Keratinocyte (primary cell): ENCODE measurements around the gene DHRS4. TPM values are rescaled to one million over a fixed set of nuclear protein-coding genes. Genes with fewer than 3 reads are reported as not detected.

ENCODE experiments used
- DNase-seq: peaks from one replicate; pipeline ENCODE4 v3.0.0-alpha.2; 2011; ENCODE audit warnings: low read depth, missing footprints, low spot score
- FAIRE-seq: peaks from 2 replicates; lab custom pipeline; 2011; peaks lifted over from hg19 to GRCh38; lab: Jason Lieb, UNC
- H2AFZ ChIP-seq: 2 replicates; pipeline ENCODE4 v1.6.0; 2012; ENCODE audit warnings: low read length, control low read depth, inconsistent platforms; ENCODE audit not compliant: control insufficient read depth
- H3K27ac ChIP-seq: 2 replicates; pipeline ENCODE4 v1.5.1; 2011; ENCODE audit warnings: low read length; ENCODE audit not compliant: control insufficient read depth, insufficient read depth
- H3K27me3 ChIP-seq: 3 replicates; pipeline ENCODE4 v1.6.0; 2011; ENCODE audit warnings: low read length; ENCODE audit not compliant: control insufficient read depth, insufficient read depth; ENCODE audit errors: extremely low read depth
- H3K36me3 ChIP-seq, 2 experiments: 2 replicates in 1 of 2; 3 replicates in 1 of 2; pipeline ENCODE4 v1.5.1; 2011; ENCODE audit warnings: low read length in 2 of 2, mild to moderate bottlenecking in 1 of 2; ENCODE audit not compliant: control insufficient read depth in 2 of 2, insufficient read depth in 2 of 2; ENCODE audit errors: extremely low read depth in 1 of 2
- H3K4me1 ChIP-seq: 3 replicates; pipeline ENCODE4 v1.5.1; 2011; ENCODE audit warnings: low read length; ENCODE audit not compliant: control insufficient read depth, insufficient read depth; ENCODE audit errors: extremely low read depth
- H3K4me2 ChIP-seq: 3 replicates; pipeline ENCODE4 v1.6.0; 2011; ENCODE audit warnings: low read depth, low read length; ENCODE audit not compliant: control insufficient read depth, insufficient read depth; ENCODE audit errors: extremely low read depth
- H3K4me3 ChIP-seq, 3 experiments: fragments of 200-600 bp in 1 of 3; sonication (generic) in 1 of 3; 2 replicates in 2 of 3; 3 replicates in 1 of 3; pipeline ENCODE4 v1.5.1; 2011 to 2016; ENCODE audit warnings: low read length in 3 of 3, mild to moderate bottlenecking in 3 of 3, control low read depth in 2 of 3, inconsistent platforms in 1 of 3, low read depth in 1 of 3, mixed read lengths in 1 of 3, mixed run types in 1 of 3, moderate library complexity in 1 of 3; ENCODE audit not compliant: control insufficient read depth in 2 of 3, insufficient read depth in 2 of 3; ENCODE audit errors: extremely low read depth in 1 of 3
- H3K79me2 ChIP-seq: 2 replicates; pipeline ENCODE4 v1.6.0; 2012; ENCODE audit warnings: low read length; ENCODE audit not compliant: control insufficient read depth, insufficient read depth
- H3K9ac ChIP-seq: 3 replicates; pipeline ENCODE4 v1.6.0; 2011; ENCODE audit warnings: low read length; ENCODE audit not compliant: control insufficient read depth, insufficient read depth; ENCODE audit errors: extremely low read depth
- H3K9me1 ChIP-seq: 3 replicates; pipeline ENCODE4 v1.6.0; 2011; ENCODE audit warnings: low read length; ENCODE audit not compliant: control insufficient read depth, insufficient read depth; ENCODE audit errors: extremely low read depth
- H3K9me3 ChIP-seq: 2 replicates; pipeline ENCODE4 v1.5.1; 2012; ENCODE audit warnings: low read depth, low read length; ENCODE audit not compliant: control insufficient read depth
- H4K20me1 ChIP-seq: 3 replicates; pipeline ENCODE4 v1.6.0; 2011; ENCODE audit warnings: low read length; ENCODE audit not compliant: control insufficient read depth, insufficient read depth; ENCODE audit errors: extremely low read depth
- EZH2 ChIP-seq: IDR thresholded peaks from one replicate; pipeline ENCODE4 v1.6.1; 2012; ENCODE audit warnings: inconsistent platforms, mild to moderate bottlenecking, low read length, moderate library complexity
- dilution Hi-C: fragments of 300-500 bp; cut with MboI; formaldehyde crosslinking; loops from one replicate; pipeline ENCODE4 v1.7.0; 2020; ENCODE audit warnings: low sequenced_read_pairs; ENCODE audit not compliant: extremely low pct_ligation_motif_present
- polyA plus RNA-seq, 5 experiments: library from polyadenylated mRNA; depleted of rRNA in 3 of 5; stranded (reverse) in 3 of 5; stranded (forward) in 1 of 5; unstranded in 1 of 5; fragments of >200 nt; gene quantifications; 1 replicate in 1 of 5; 2 replicates in 3 of 5; 3 replicates in 1 of 5; pipeline versions ENCODE4 v1.2.1 to v1.2.3, GENCODE V29; 2011 to 2012; ENCODE audit warnings: missing spikeins in 2 of 5, low read depth in 1 of 5, low replicate concordance in 1 of 5
- TF ChIP-seq, protein P1 (sequence below), 3 experiments: IDR thresholded peaks in 1 of 3; conservative IDR thresholded peaks in 1 of 3; optimal IDR thresholded peaks in 1 of 3; 2 replicates in 2 of 3; 3 replicates in 1 of 3; pipeline versions ENCODE3 to v1.5.1; 2011; ENCODE audit warnings: low read length in 3 of 3, mild to moderate bottlenecking in 3 of 3, moderate library complexity in 2 of 3, control low read depth in 1 of 3, inconsistent platforms in 1 of 3; ENCODE audit not compliant: insufficient read depth in 2 of 3; ENCODE audit errors: extremely low read depth in 1 of 3

Gene DHRS4
- polyA plus RNA-seq, 1 donor (not counting 4 experiments of a cell fraction or from before 2014, with no cell fraction given): 22.8 TPM

DNA sequence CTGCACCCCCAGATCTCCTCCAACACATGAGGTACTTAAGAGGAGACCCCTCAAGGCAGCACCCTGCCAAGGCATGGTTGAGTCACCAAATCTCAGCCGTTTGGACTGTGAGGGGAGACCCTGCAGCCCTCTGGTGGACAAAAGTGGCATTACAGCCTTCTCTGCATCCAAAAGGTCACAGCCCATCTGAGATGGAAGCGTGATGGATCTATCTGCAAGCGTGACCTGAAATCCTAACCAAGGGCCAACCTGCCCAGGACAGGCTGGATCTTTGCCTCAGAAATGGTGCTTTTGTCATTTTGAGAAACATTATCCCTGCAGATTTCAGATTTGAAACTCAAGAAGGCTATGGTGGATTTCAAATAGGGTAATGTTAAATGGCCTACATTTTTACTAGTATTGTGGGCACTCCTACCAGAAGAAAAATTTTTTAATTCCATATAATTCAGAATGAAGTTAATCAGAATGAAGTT is 23.7 kb upstream of the DHRS4 start:
- H3K36me3 ChIP-seq: no peaks in the 10 kb centered on the region
- dilution Hi-C loops: no loop called here
- no peaks in the 10 kb centered on the region for H3K79me2 ChIP-seq
- no peaks in the 10 kb centered on the region for H4K20me1 ChIP-seq
- no peak for TF ChIP-seq EZH2
- TF ChIP-seq, protein P1, sequence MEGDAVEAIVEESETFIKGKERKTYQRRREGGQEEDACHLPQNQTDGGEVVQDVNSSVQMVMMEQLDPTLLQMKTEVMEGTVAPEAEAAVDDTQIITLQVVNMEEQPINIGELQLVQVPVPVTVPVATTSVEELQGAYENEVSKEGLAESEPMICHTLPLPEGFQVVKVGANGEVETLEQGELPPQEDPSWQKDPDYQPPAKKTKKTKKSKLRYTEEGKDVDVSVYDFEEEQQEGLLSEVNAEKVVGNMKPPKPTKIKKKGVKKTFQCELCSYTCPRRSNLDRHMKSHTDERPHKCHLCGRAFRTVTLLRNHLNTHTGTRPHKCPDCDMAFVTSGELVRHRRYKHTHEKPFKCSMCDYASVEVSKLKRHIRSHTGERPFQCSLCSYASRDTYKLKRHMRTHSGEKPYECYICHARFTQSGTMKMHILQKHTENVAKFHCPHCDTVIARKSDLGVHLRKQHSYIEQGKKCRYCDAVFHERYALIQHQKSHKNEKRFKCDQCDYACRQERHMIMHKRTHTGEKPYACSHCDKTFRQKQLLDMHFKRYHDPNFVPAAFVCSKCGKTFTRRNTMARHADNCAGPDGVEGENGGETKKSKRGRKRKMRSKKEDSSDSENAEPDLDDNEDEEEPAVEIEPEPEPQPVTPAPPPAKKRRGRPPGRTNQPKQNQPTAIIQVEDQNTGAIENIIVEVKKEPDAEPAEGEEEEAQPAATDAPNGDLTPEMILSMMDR (optimal IDR thresholded peaks at IDR 0.05 in 1 of 3, IDR thresholded peaks at IDR 0.05 in 1 of 3, conservative IDR thresholded peaks at IDR 0.05 in 1 of 3; ENCODE audit: extremely low read depth in 1 of 3, insufficient read depth in 2 of 3, low read length in 3 of 3): peak; percentile 82 to 99 (median 94)
- DNase-seq: no peak
- H3K4me2 ChIP-seq: no peak overlapping the region
- H3K27ac ChIP-seq: no peak overlapping the region
- no peak overlapping the region for H3K9ac ChIP-seq
- no peaks in the 10 kb centered on the region for H3K9me3 ChIP-seq
- no peak overlapping the region for H2AFZ ChIP-seq
- peak; percentile 82 for FAIRE-seq
- no peak overlapping the region for H3K4me3 ChIP-seq
- peaks cover 4% of the 10 kb centered on the region for H3K27me3 ChIP-seq
- H3K4me1 ChIP-seq: no peaks in the 10 kb centered on the region
- H3K9me1 ChIP-seq: no peaks in the 10 kb centered on the region

DNA sequence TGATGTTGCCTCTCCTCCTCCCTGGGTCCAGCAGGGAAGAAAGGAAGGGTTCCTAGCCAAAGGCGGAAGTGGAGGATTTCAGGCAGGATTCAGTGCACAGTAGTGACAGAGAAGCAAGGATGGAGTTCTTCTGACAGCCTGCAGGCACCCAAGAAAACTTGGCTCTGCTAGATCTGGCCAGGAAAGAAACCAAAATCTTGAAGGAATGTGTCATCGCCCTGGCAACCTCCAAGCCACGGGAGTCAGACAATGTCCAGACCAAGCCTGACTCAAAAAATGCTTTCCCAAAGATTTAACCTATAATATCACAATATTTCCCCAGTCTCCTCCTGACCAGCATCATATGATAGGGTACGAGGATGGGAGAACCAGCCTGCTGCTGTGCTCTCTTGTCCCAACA is 22.8 kb upstream of the DHRS4 start:
- Histone ChIP-seq H3K27ac (no peak overlapping the region), H3K9me1 (no peaks in the 10 kb centered on the region), H3K9ac (no peak overlapping the region), H3K27me3 (peaks cover 4% of the 10 kb centered on the region), H3K4me1 (no peaks in the 10 kb centered on the region), H3K36me3 (no peaks in the 10 kb centered on the region), H4K20me1 (no peaks in the 10 kb centered on the region), H2AFZ (no peak overlapping the region), H3K9me3 (no peaks in the 10 kb centered on the region), H3K79me2 (no peaks in the 10 kb centered on the region), H3K4me2 (no peak overlapping the region), H3K4me3 (no peak overlapping the region)
- DNase-seq (no peak), FAIRE-seq (no peak)
- TF ChIP-seq, protein P1 (optimal IDR thresholded peaks at IDR 0.05 in 1 of 3, IDR thresholded peaks at IDR 0.05 in 1 of 3, conservative IDR thresholded peaks at IDR 0.05 in 1 of 3; ENCODE audit: extremely low read depth in 1 of 3, insufficient read depth in 2 of 3, low read length in 3 of 3): no peak
- TF ChIP-seq EZH2: no peak
- dilution Hi-C loops: no loop called here
